GM23248 (cell line): ENCODE data around the gene ENAH. TPM values are rescaled to one million over a fixed set of nuclear protein-coding genes. Genes with fewer than 3 reads are reported as not detected.

Experiments used
- DNase-seq: peaks from one replicate; pipeline ENCODE4 v3.0.0-alpha.2; 2015
- H2AFZ ChIP-seq: fragments of 200-600 bp; sonication (generic); 2 replicates; pipeline ENCODE4 v1.6.1; 2016; ENCODE audit warnings: antibody characterized with exemption
- H3F3A ChIP-seq: fragments of 200-600 bp; sonication (generic); 2 replicates; pipeline ENCODE4 v1.6.1; 2016; ENCODE audit warnings: mild to moderate bottlenecking, antibody characterized with exemption, mixed run types; ENCODE audit not compliant: insufficient read depth
- H3K27ac ChIP-seq: fragments of 200-600 bp; sonication (generic); 2 replicates; pipeline ENCODE4 v1.5.1; 2016; ENCODE audit warnings: mild to moderate bottlenecking
- H3K27me3 ChIP-seq: fragments of 200-600 bp; sonication (generic); replicated peaks from 2 replicates; pipeline ENCODE4 v1.6.1; 2016; ENCODE audit warnings: mild to moderate bottlenecking; ENCODE audit not compliant: insufficient read depth
- H3K36me3 ChIP-seq: fragments of 200-600 bp; sonication (generic); 2 replicates; pipeline ENCODE4 v1.6.1; 2016; ENCODE audit warnings: low read depth, mild to moderate bottlenecking
- H3K4me1 ChIP-seq: fragments of 200-600 bp; sonication (generic); 2 replicates; pipeline ENCODE4 v1.6.1; 2016; ENCODE audit warnings: mild to moderate bottlenecking; ENCODE audit not compliant: insufficient read depth
- H3K4me2 ChIP-seq: fragments of 200-600 bp; sonication (generic); one replicate; pipeline ENCODE4 v1.6.1; 2016; ENCODE audit warnings: mild to moderate bottlenecking; ENCODE audit not compliant: unreplicated experiment
- H3K4me3 ChIP-seq: fragments of 200-600 bp; sonication (generic); 2 replicates; pipeline ENCODE4 v1.5.1; 2016; ENCODE audit warnings: mild to moderate bottlenecking
- H3K79me2 ChIP-seq: fragments of 200-600 bp; sonication (generic); 2 replicates; pipeline ENCODE4 v1.6.1; 2016; ENCODE audit warnings: mild to moderate bottlenecking; ENCODE audit not compliant: insufficient read depth
- H3K9ac ChIP-seq: fragments of 200-600 bp; sonication (generic); 2 replicates; pipeline ENCODE4 v1.6.1; 2016; ENCODE audit warnings: mild to moderate bottlenecking
- H3K9me2 ChIP-seq: fragments of 200-600 bp; sonication (generic); 2 replicates; pipeline ENCODE4 v1.6.1; 2016; ENCODE audit warnings: mixed run types, mild to moderate bottlenecking, moderate library complexity; ENCODE audit not compliant: insufficient read depth
- H3K9me3 ChIP-seq: fragments of 200-600 bp; sonication (generic); one replicate; pipeline ENCODE4 v1.6.1; 2017; ENCODE audit warnings: low read depth
- H4K20me1 ChIP-seq: fragments of 200-600 bp; sonication (generic); 2 replicates; pipeline ENCODE4 v1.6.0; 2016; ENCODE audit not compliant: insufficient read depth
- EZH2 ChIP-seq: fragments of 200-600 bp; sonication (generic); IDR thresholded peaks from 2 replicates; pipeline ENCODE4 v1.6.1; 2018; ENCODE audit warnings: antibody characterized with exemption, mild to moderate bottlenecking; ENCODE audit not compliant: insufficient read depth, poor library complexity, severe bottlenecking
- EZH2phosphoT487 ChIP-seq: fragments of 200-600 bp; sonication (generic); IDR thresholded peaks from 2 replicates; pipeline ENCODE4 v1.6.1; 2018; ENCODE audit warnings: antibody characterized with exemption, moderate library complexity, mild to moderate bottlenecking, low read depth; ENCODE audit not compliant: insufficient read depth
- WGBS, 2 experiments: methylation state at CpG; one replicate each; pipeline ENCODE4 v1.1.6; 2015 to 2017; ENCODE audit warnings: low lambda C conversion rate in 2 of 2, low coverage in 1 of 2; ENCODE audit errors: missing lambda C conversion rate in 2 of 2; 5-methylcytosine and 5-hydroxymethylcytosine counted together
- in situ Hi-C: fragments of 300-500 bp; cut with MboI; formaldehyde crosslinking; loops from 2 replicates; pipeline ENCODE4 v1.15.0; 2020
- polyA plus RNA-seq: library from polyadenylated mRNA; unstranded; fragments of >200 nt; fragmentation: Nextera tagmentation; extraction: Ambion mirVana; gene quantifications from 2 replicates; pipeline ENCODE4 v1.2.1, GENCODE V29; 2016
- total RNA-seq: library from RNA; depleted of rRNA; stranded (reverse); fragments of >200 nt; shearing (Covaris generic); gene quantifications from 2 replicates; pipeline ENCODE4 v1.2.3, GENCODE V29; 2014

Gene ENAH
- total and polyA plus RNA-seq, 2 experiments from 2014 or later, result 40.1 to 125 TPM

DNA sequence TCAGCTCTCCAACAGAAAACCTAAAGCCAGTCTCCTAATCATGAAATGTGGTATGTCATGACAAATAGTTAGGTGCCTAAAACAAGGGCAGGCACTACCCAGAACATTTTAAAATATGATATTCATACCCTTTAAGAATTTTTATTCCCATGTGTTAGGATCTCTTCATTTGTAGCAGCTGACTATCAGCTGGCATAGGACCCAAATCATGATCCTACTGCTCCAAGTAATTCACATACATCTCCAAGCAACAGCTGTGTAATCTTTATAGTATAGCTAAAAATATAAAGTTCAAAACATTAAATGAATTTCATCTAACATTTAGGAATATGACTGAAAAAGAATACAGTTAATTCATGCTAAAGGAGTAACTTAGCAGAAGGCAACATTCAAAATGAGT is 57.5 kb downstream of the ENAH start:
- Histone ChIP-seq H4K20me1 (no peaks in the 10 kb centered on the region; the same call in none of the 2 replicates), H3K9ac (no peak overlapping the region), H3K9me3 (no peaks in the 10 kb centered on the region), H3F3A (peaks cover 14% of the 10 kb centered on the region), H3K9me2 (no peaks in the 10 kb centered on the region), H3K4me1 (peaks cover 10% of the 10 kb centered on the region; the same call in 1 of the 2 replicates), H3K36me3 (0 out of 2 replicates have a peak, but pooled peaks cover 4% of the 10 kb centered on the region), H3K4me2 (no peak overlapping the region), H3K4me3 (no peak overlapping the region), H3K27me3 (no peaks in the 10 kb centered on the region), H3K79me2 (peaks cover 100% of the 10 kb centered on the region), H2AFZ (no peak overlapping the region), H3K27ac (no peak overlapping the region)
- no peak for DNase-seq
- no peak for TF ChIP-seq EZH2
- no peak for TF ChIP-seq EZH2phosphoT487
- in situ Hi-C loops, result no loop called here

DNA sequence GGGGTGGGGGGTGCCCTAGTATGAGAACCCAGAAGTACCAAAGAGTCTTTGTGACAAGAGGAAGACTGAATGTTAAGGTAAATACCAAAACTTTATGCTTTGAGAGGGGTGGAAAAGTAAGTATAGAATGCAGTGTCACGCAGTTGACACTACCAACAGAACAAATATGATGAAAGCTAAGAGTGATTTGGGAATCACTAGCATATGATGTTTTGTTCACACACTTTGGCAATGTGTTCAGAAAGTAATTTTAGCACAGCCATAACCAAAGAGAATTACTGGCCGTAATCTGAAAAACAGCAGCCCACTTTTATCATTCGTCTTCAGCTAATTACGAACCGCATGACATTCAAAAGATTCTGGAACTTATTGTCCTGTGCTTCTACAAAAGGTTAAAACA is 59.5 kb downstream of the ENAH start:
- 92 to 94% methylated on average over 5 of the region's 5 CpGs for WGBS, 2 experiments
- no peaks in the 10 kb centered on the region for H3K27me3 ChIP-seq
- no peak overlapping the region for H3K4me3 ChIP-seq
- H3K9me3 ChIP-seq, result no peaks in the 10 kb centered on the region
- peaks cover 16% of the 10 kb centered on the region for H3F3A ChIP-seq
- H2AFZ ChIP-seq, result no peak overlapping the region
- in situ Hi-C loops, result no loop called here
- H3K4me2 ChIP-seq, result no peak overlapping the region
- H3K36me3 ChIP-seq, result no peaks in the 10 kb centered on the region
- TF ChIP-seq EZH2phosphoT487 (no peak), EZH2 (no peak)
- no peak overlapping the region for H3K27ac ChIP-seq
- H3K79me2 ChIP-seq, result peaks cover 100% of the 10 kb centered on the region
- no peaks in the 10 kb centered on the region; the same call in none of the 2 replicates for H4K20me1 ChIP-seq
- no peak for DNase-seq
- H3K4me1 ChIP-seq, result peaks cover 10% of the 10 kb centered on the region; the same call in 1 of the 2 replicates
- H3K9ac ChIP-seq, result no peak overlapping the region
- no peaks in the 10 kb centered on the region for H3K9me2 ChIP-seq

DNA sequence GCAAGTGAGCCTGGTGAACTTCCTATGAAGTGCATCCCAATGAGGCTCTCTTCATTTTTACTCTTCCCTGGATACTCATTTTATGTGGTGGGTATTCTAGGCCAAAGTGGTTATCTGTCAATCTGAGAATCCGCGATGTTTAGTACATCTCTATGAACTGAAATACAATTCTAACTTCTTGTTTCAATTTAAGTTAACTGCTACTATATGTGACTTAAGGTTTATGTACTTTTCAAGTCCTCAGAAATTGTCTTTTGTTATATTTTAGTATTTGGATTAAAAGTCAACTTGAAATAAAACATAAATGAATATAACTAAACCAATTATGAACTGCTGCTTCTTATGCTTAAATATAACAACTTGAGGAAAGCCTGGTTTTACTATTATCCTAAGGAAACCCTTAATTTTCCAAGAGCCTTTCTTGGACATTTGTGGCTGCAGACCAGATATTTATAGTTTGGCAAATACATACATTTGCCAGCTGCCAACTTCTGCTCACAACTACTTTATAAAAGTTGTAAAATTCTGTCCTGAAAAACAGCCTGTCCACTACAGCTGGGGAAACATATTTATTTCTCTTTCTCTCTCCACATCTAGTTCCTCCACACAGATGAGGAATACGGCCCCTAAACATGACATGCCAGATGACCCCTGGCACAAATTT is 60.4 kb downstream of the ENAH start:
- Histone ChIP-seq H3K9ac (no peak overlapping the region), H4K20me1 (no peaks in the 10 kb centered on the region; the same call in none of the 2 replicates), H3K27ac (no peak overlapping the region), H3K36me3 (no peaks in the 10 kb centered on the region), H3K4me1 (peaks cover 10% of the 10 kb centered on the region; the same call in 1 of the 2 replicates), H3F3A (peaks cover 24% of the 10 kb centered on the region), H3K27me3 (no peaks in the 10 kb centered on the region), H3K9me2 (no peaks in the 10 kb centered on the region), H2AFZ (no peak overlapping the region), H3K79me2 (peaks cover 100% of the 10 kb centered on the region), H3K4me3 (no peak overlapping the region), H3K4me2 (no peak overlapping the region), H3K9me3 (no peaks in the 10 kb centered on the region)
- no peak for DNase-seq
- WGBS, 2 experiments, result 99% methylated on average over 3 of the region's 3 CpGs
- TF ChIP-seq EZH2phosphoT487 (no peak), EZH2 (no peak)
- in situ Hi-C loops, result no loop called here

DNA sequence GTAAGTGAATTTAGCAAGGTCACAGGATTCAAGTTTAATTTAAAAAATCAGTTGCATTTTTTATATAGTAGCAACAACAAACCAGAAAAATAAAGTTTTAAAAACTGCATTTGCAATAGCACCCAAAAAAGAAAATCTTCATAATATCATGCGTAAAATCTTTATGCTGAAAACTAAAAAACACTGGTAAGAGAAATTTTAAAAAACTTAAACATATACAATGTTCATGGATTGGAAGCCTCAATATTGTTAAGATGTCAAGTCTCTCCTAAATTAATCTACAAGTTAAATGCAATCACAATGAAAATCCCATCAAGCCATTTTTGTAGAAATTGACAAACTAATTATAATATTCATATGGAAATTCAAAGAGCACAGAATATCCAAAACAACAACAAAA is 65.6 kb downstream of the ENAH start:
- Histone ChIP-seq H3K36me3 (peaks cover 11% of the 10 kb centered on the region; the same call in 1 of the 2 replicates), H3F3A (peaks cover 18% of the 10 kb centered on the region), H3K79me2 (peaks cover 100% of the 10 kb centered on the region), H3K27me3 (no peaks in the 10 kb centered on the region), H2AFZ (no peak overlapping the region), H3K27ac (no peak overlapping the region), H3K9me3 (no peaks in the 10 kb centered on the region), H3K4me3 (no peak overlapping the region), H3K9ac (no peak overlapping the region), H3K9me2 (no peaks in the 10 kb centered on the region), H4K20me1 (no peaks in the 10 kb centered on the region; the same call in 1 of the 2 replicates), H3K4me1 (no peaks in the 10 kb centered on the region), H3K4me2 (no peak overlapping the region)
- DNase-seq, result no peak
- 100% methylated on average over 1 of the region's 1 CpG for WGBS, 2 experiments
- in situ Hi-C loops, result no loop called here
- TF ChIP-seq EZH2phosphoT487, result no peak
- TF ChIP-seq EZH2, result no peak

DNA sequence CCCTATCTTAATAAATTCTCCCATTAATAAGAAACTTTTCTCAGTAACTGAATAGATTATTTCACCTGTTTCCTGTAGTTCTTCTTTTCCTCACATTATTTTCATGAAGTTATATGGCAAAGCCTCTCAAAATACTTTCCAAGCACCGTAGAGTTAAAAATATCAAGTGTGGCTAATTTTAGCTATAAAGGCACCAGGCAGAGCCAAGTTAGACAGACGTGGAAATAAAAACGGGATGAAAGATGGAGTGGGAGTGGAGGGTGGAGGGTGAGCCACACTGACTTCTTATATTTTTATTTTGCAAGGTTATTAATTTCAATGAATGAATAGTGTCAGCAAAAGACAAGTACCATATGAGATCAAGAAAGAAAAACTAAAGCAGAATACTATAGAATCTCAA is 71.7 kb downstream of the ENAH start:
- 0 out of 2 replicates have a peak, but pooled peaks cover 6% of the 10 kb centered on the region for H3K36me3 ChIP-seq
- no peak for DNase-seq

More for the DNA sequence above, 71.7 kb downstream of the ENAH start:
- H3K4me1 ChIP-seq, result peaks cover 26% of the 10 kb centered on the region
- H3K9me2 ChIP-seq, result no peaks in the 10 kb centered on the region
- H3K27me3 ChIP-seq, result no peaks in the 10 kb centered on the region
- no peak overlapping the region for H3K4me3 ChIP-seq
- in situ Hi-C loops, result no loop called here
- H3K9me3 ChIP-seq, result no peaks in the 10 kb centered on the region
- no peak overlapping the region for H3K4me2 ChIP-seq
- peaks cover 100% of the 10 kb centered on the region for H3K79me2 ChIP-seq
- no peak overlapping the region for H3K9ac ChIP-seq
- no peak overlapping the region for H3K27ac ChIP-seq
- H2AFZ ChIP-seq, result no peak overlapping the region
- H4K20me1 ChIP-seq, result peaks cover 21% of the 10 kb centered on the region; the same call in 1 of the 2 replicates
- WGBS, 2 experiments, result 17 to 27% methylated on average over 3 of the region's 3 CpGs
- no peak for TF ChIP-seq EZH2
- TF ChIP-seq EZH2phosphoT487, result no peak
- H3F3A ChIP-seq, result peaks cover 6% of the 10 kb centered on the region
